ENCODE data around the gene AGO4.
A peak's percentile ranks its signal among the peaks of the same experiment; 100 is the strongest.
"Not testable (repeated sequence)": the region's sequence is repeated elsewhere in the genome, so short reads cannot be mapped to it uniquely, and the experiment has no call there.

Gene AGO4

DNA sequence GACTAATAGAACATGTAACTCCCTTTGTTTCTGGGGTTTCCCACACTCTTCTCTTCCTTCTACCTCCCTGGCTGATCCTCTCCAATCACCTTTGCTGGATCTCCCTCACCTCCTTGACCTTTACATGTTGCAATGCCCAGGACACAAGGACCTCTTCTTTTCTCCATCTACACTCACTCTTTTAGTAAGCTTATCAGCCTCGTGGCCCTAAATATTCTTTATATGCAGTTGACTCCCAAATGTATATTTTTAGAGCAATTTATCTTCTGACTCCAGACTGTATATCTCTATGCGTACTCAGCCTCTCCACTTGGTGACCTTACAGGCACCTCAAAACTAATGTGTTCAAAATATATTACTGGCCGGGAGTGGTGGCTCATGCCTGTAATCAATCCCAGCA, 19.7 kb upstream of the AGO4 start:
- H3K27me3 ChIP-seq (ENCODE audit: control insufficient read depth, insufficient read depth, low read length): no peaks in the 10 kb centered on the region

GRCh38 chr1:35790670-35791069, 17.1 kb upstream of the AGO4 start:
- Histone ChIP-seq H3K9ac (ENCODE audit: low read depth, low read length) (no peak overlapping the region), H3K36me3 (ENCODE audit: control insufficient read depth, insufficient read depth, low read length) (no peaks in the 10 kb centered on the region), H3K4me3 (ENCODE audit: low read depth, low read length) (no peak overlapping the region), H3K9me3 (ENCODE audit: control insufficient read depth, insufficient read depth, low read length) (no peaks in the 10 kb centered on the region), H3K27me3 (ENCODE audit: control insufficient read depth, insufficient read depth, low read length) (no peaks in the 10 kb centered on the region), H3K4me1 (ENCODE audit: control insufficient read depth, insufficient read depth, low read length) (no peaks in the 10 kb centered on the region)

More for the DNA sequence above, 19.7 kb upstream of the AGO4 start:
- Histone ChIP-seq H3K4me3 (ENCODE audit: low read depth, low read length) (no peak overlapping the region), H3K4me1 (ENCODE audit: control insufficient read depth, insufficient read depth, low read length) (no peaks in the 10 kb centered on the region), H3K9ac (ENCODE audit: low read depth, low read length) (no peak overlapping the region), H3K9me3 (ENCODE audit: control insufficient read depth, insufficient read depth, low read length) (no peaks in the 10 kb centered on the region), H3K36me3 (ENCODE audit: control insufficient read depth, insufficient read depth, low read length) (no peaks in the 10 kb centered on the region)

DNA sequence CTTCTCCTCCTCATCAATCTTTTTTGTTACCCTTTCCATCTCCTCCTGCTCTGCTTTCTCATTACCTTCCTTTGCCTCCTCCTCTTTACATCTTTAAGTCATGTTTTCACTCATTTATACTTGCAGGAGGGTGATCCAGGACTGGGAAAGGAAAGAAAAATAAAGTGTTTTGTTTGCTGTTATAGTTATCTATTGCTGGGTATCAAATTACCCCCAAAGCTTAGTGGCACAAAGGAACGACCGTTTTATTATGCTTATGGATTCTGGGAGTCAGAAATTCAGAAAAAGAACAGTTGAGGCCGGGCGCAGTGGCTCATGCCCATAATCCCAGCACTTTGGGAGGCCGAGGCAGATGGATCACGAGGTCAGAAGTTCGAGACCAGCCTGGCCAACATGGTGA, 12.5 kb upstream of the AGO4 start:
- no peaks in the 10 kb centered on the region for H3K9me3 ChIP-seq (ENCODE audit: control insufficient read depth, insufficient read depth, low read length)
- no peaks in the 10 kb centered on the region for H3K36me3 ChIP-seq (ENCODE audit: control insufficient read depth, insufficient read depth, low read length)
- no peak overlapping the region for H3K9ac ChIP-seq (ENCODE audit: low read depth, low read length)
- no peaks in the 10 kb centered on the region for H3K4me1 ChIP-seq (ENCODE audit: control insufficient read depth, insufficient read depth, low read length)
- H3K4me3 ChIP-seq (ENCODE audit: low read depth, low read length): no peak overlapping the region
- no peaks in the 10 kb centered on the region for H3K27me3 ChIP-seq (ENCODE audit: control insufficient read depth, insufficient read depth, low read length)

GRCh38 chr1:35797380-35797779, 10.4 kb upstream of the AGO4 start:
- no peaks in the 10 kb centered on the region for H3K36me3 ChIP-seq (ENCODE audit: control insufficient read depth, insufficient read depth, low read length)
- no peak overlapping the region for H3K9ac ChIP-seq (ENCODE audit: low read depth, low read length)
- no peak overlapping the region for H3K4me3 ChIP-seq (ENCODE audit: low read depth, low read length)
- no peaks in the 10 kb centered on the region for H3K4me1 ChIP-seq (ENCODE audit: control insufficient read depth, insufficient read depth, low read length)
- no peaks in the 10 kb centered on the region for H3K9me3 ChIP-seq (ENCODE audit: control insufficient read depth, insufficient read depth, low read length)
- H3K27me3 ChIP-seq (ENCODE audit: control insufficient read depth, insufficient read depth, low read length): no peaks in the 10 kb centered on the region

DNA sequence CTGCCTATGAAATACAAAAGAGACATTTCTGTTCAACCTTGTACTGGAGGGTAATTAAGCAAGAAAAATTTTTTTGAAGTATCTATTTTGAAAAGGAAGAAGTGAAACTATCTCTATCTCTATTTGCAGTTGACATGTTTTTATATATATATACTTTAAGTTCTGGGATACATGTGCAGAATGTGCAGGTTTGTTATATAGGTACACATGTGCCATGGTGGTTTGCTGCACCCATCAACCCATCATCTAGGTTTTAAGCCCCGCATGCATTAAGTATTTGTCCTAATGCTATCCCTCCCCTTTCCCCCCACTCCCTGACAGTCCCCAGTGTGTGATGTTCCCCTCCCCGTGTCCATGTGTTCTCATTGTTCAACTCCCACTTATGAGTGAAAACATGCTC, 9.8 kb upstream of the AGO4 start:
- not testable (repeated sequence) for H3K4me3 ChIP-seq (ENCODE audit: low read depth, low read length); H3K9me3 ChIP-seq (ENCODE audit: control insufficient read depth, insufficient read depth, low read length); H3K36me3 ChIP-seq (ENCODE audit: control insufficient read depth, insufficient read depth, low read length); H3K9ac ChIP-seq (ENCODE audit: low read depth, low read length); H3K27me3 ChIP-seq (ENCODE audit: control insufficient read depth, insufficient read depth, low read length); H3K4me1 ChIP-seq (ENCODE audit: control insufficient read depth, insufficient read depth, low read length)

GRCh38 chr1:35800167-35800887, 7.5 kb upstream of the AGO4 start:
- not testable (repeated sequence) for H3K27me3 ChIP-seq (ENCODE audit: control insufficient read depth, insufficient read depth, low read length); H3K36me3 ChIP-seq (ENCODE audit: control insufficient read depth, insufficient read depth, low read length)

GRCh38 chr1:35808450-35809113, 766 bp downstream of the AGO4 start:
- Histone ChIP-seq H3K4me1 (ENCODE audit: control insufficient read depth, insufficient read depth, low read length) (peaks cover 4% of the 10 kb centered on the region), H3K27me3 (ENCODE audit: control insufficient read depth, insufficient read depth, low read length) (no peaks in the 10 kb centered on the region), H3K36me3 (ENCODE audit: control insufficient read depth, insufficient read depth, low read length) (no peaks in the 10 kb centered on the region), H3K9me3 (ENCODE audit: control insufficient read depth, insufficient read depth, low read length) (no peaks in the 10 kb centered on the region), H3K9ac (ENCODE audit: low read depth, low read length) (peak overlapping the region; percentile 26), H3K4me3 (ENCODE audit: low read depth, low read length) (peak overlapping the region; percentile 52)

More at GRCh38 chr1:35800167-35800887, 7.5 kb upstream of the AGO4 start:
- H3K9ac ChIP-seq (ENCODE audit: low read depth, low read length); H3K4me1 ChIP-seq (ENCODE audit: control insufficient read depth, insufficient read depth, low read length); H3K9me3 ChIP-seq (ENCODE audit: control insufficient read depth, insufficient read depth, low read length); H3K4me3 ChIP-seq (ENCODE audit: low read depth, low read length): not testable (repeated sequence)

DNA sequence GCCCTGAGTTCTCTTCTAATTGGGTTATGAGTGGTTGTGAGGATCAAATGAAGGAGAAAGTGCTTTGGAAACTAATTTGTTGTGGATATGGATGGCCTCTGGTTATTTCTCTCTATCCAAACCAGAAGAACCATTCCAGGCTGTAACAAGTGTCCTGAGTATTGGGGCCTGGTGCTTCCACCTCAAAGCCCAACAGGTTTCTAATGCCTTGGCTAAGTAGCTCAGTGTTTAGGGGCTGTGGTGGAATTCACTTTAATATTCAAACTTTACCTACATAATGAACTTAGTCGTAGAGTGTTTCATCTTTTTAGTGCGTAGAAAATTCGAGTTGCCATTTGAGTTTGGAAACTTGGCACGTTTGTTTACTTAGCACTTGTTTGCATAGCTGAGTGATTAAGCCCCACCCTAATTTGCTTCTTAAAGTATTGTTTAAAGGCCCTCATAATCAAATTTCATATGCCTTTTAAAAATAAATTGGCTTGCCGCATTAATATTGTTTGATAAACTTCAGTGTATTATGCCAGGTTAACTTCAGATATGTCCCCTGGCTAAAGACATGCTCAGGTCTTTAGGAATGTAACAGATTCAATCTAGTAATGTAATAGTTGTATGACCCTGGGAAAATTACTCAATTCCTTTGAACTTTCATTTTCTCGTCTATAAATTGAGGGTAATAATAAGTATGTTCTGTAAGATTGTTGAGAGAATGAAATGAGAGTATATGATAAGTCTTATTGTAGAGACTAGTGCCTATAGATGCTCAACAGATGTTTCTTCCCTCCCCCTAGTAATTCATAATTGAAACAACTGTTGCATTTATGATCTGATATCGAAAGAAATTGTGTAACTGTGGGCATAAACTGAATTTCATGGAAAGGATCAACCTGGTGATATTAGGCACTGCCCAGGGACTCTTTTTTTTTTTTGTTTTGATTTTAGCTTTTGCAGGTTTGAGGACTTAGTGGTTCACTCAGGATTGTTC, 1.6 kb downstream of the AGO4 start:
- Histone ChIP-seq H3K4me3 (ENCODE audit: low read depth, low read length) (peak overlapping the region; percentile 52), H3K9me3 (ENCODE audit: control insufficient read depth, insufficient read depth, low read length) (no peaks in the 10 kb centered on the region)

GRCh38 chr1:35810096-35810881, 2.5 kb downstream of the AGO4 start:
- Histone ChIP-seq H3K4me1 (ENCODE audit: control insufficient read depth, insufficient read depth, low read length) (peaks cover 4% of the 10 kb centered on the region), H3K36me3 (ENCODE audit: control insufficient read depth, insufficient read depth, low read length) (no peaks in the 10 kb centered on the region), H3K9me3 (ENCODE audit: control insufficient read depth, insufficient read depth, low read length) (no peaks in the 10 kb centered on the region), H3K9ac (ENCODE audit: low read depth, low read length) (no peak overlapping the region), H3K4me3 (ENCODE audit: low read depth, low read length) (no peak overlapping the region), H3K27me3 (ENCODE audit: control insufficient read depth, insufficient read depth, low read length) (no peaks in the 10 kb centered on the region)

More for the DNA sequence above, 1.6 kb downstream of the AGO4 start:
- H3K4me1 ChIP-seq (ENCODE audit: control insufficient read depth, insufficient read depth, low read length): peaks cover 4% of the 10 kb centered on the region
- H3K36me3 ChIP-seq (ENCODE audit: control insufficient read depth, insufficient read depth, low read length): no peaks in the 10 kb centered on the region
- H3K27me3 ChIP-seq (ENCODE audit: control insufficient read depth, insufficient read depth, low read length): no peaks in the 10 kb centered on the region
- no peak overlapping the region for H3K9ac ChIP-seq (ENCODE audit: low read depth, low read length)

DNA sequence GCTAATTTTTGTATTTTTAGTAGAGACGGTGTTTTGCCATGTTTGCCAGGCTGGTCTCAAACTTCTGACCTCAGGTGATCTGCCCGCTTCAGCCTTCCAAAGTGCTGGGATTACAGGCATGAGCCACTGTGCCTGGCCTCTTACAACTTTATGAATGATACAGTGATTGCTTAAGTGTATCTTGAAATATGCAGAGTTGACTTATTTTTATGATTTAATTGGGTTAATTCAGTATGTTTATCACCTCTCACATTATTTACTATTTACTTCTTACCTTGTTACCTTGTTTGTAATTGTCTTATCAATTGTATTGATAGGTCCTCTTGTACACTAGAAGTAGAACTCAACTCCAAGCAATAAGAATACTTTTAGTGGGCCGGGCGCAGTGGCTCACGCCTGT, 4.9 kb downstream of the AGO4 start:
- H3K27me3 ChIP-seq (ENCODE audit: control insufficient read depth, insufficient read depth, low read length); H3K4me1 ChIP-seq (ENCODE audit: control insufficient read depth, insufficient read depth, low read length); H3K36me3 ChIP-seq (ENCODE audit: control insufficient read depth, insufficient read depth, low read length); H3K9ac ChIP-seq (ENCODE audit: low read depth, low read length); H3K9me3 ChIP-seq (ENCODE audit: control insufficient read depth, insufficient read depth, low read length); H3K4me3 ChIP-seq (ENCODE audit: low read depth, low read length): not testable (repeated sequence)

- H3K36me3 ChIP-seq (ENCODE audit: control insufficient read depth, insufficient read depth, low read length): no peaks in the 10 kb centered on the region
- no peaks in the 10 kb centered on the region for H3K9me3 ChIP-seq (ENCODE audit: control insufficient read depth, insufficient read depth, low read length)
- no peak overlapping the region for H3K4me3 ChIP-seq (ENCODE audit: low read depth, low read length)
- no peaks in the 10 kb centered on the region for H3K4me1 ChIP-seq (ENCODE audit: control insufficient read depth, insufficient read depth, low read length)
- no peaks in the 10 kb centered on the region for H3K27me3 ChIP-seq (ENCODE audit: control insufficient read depth, insufficient read depth, low read length)
- no peak overlapping the region for H3K9ac ChIP-seq (ENCODE audit: low read depth, low read length)
These were observed 17.4 kb downstream of the AGO4 start for GRCh38 chr1:35825255-35825654.

Data from iPS-15b (cell line).